GM18867 (cell line): ENCODE data around the gene SPON1.

Experiments
- ATAC-seq: cut with Tn5 transposase; IDR thresholded peaks from one replicate; pipeline ENCODE4 v1.9.1; 2021; ENCODE audit warnings: mild to moderate bottlenecking, moderate library complexity; ENCODE audit not compliant: unreplicated experiment

Gene SPON1

GRCh38 chr11:13942971-13943381, 19.5 kb upstream of the SPON1 start:
- ATAC-seq: no peak

- no peak for ATAC-seq
Observed at GRCh38 chr11:13944016-13944415, 18.5 kb upstream of the SPON1 start.

DNA sequence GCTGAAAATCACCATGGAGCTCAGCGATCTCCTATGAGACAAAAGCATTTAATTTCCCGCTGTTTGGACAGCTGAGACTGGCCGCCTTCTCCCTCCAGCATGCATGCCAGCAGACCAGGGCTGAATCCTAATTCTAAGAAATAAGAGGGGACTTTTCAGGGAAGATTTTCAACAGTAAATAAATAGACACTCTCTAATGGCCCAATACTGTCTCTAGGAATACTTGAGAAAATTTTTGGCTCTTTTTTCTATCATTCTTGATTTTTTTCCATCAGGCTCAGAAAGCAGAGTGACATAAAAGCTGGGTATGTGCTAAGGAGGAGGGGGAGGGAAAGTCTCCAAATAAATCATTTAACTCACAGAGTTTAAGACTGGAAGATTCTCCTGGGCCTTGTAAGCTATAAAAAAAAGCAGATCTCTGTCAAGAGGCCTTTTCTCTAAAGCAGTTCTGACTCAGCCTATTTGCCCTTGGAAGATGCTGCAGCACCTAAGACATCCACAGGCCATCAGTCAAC, 17.6 kb upstream of the SPON1 start:
- ATAC-seq: no peak

GRCh38 chr11:13947379-13947778, 15.1 kb upstream of the SPON1 start:
- ATAC-seq: no peak

DNA sequence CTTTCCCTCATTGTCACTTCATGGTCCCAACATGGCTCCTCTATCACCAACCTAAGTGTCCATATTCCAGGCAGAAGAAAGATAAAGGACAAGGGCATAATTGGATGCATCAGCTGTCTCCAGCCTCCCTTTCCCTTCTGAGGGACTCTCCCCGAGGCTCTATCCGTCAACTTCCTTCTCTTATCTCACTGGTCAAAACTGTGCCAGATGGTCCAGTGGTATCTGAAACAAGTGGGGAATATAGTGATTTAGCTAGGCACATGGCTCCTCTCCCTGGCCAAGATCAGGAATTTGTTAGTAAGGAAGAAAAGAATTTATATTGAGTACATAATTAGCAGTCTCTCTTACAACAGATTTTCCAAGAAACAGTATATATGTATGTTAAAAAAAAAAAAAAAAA, 12.6 kb upstream of the SPON1 start:
- no peak for ATAC-seq

- no peak for ATAC-seq
Observed at GRCh38 chr11:13952221-13952620, 10.3 kb upstream of the SPON1 start.

DNA sequence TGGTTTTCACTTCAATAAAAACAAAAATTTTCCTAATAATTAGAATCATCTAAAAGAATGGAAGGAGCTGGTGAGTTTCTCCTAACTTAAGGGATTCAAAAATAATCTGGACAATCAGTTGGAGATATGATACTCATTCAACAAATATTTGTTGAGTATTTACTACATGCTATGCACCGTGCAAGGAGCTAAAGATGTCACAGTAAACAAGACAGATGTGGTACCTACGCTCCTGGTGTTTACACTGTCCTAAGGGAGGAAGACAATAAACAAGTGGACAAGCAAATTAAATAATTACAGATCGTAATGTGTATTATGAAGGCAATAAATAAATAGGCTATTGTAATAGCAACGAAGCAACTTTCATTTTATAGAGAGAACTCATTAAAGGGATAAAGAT, 9.9 kb upstream of the SPON1 start:
- no peak for ATAC-seq

- no peak for ATAC-seq
Observed at GRCh38 chr11:13954591-13954990, 7.9 kb upstream of the SPON1 start.

- ATAC-seq: no peak
Observed at GRCh38 chr11:13955971-13956421, 6.5 kb upstream of the SPON1 start.

DNA sequence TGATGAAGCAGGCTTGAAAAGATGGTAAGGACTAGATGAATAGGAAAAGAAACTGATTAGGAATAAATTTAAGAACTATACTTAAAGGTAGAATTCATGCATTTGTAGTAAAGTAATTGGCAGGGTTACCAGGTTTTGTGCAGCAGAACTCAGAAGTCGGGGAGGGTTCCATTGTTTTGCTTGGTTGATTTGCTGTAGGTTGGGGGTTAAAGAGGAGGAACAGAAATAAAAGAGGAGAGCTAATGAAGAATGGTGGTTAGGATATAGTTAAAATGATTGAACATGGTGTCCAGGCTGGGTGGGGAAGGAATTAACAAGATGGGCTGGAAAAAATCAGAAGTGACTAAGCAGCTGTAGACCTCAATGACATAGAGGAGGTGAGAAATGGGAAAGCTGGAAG, 5.5 kb upstream of the SPON1 start:
- ATAC-seq: no peak

- ATAC-seq: no peak
Observed at GRCh38 chr11:13958641-13959400, 3.7 kb upstream of the SPON1 start.

DNA sequence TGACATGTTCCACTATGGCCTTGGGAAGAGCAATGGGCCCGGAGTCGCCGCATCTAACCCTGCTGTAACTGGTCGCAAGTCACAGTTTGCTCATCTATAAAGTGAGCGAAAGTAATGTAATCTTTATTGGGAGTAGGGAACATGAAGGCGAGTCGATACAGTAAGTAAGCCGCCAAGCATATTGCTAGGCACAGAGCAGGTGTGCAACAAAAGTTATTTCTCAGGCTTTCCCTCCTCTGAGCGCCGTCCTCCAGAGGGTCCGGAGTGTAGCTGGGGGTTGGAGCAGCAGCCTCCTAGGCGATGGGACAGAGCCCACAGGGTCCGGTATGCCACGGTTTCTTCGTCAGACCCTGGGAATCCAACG, 343 bp upstream of the SPON1 start:
- no peak for ATAC-seq

- ATAC-seq: no peak
Observed at GRCh38 chr11:13963169-13963948, 836 bp downstream of the SPON1 start.

DNA sequence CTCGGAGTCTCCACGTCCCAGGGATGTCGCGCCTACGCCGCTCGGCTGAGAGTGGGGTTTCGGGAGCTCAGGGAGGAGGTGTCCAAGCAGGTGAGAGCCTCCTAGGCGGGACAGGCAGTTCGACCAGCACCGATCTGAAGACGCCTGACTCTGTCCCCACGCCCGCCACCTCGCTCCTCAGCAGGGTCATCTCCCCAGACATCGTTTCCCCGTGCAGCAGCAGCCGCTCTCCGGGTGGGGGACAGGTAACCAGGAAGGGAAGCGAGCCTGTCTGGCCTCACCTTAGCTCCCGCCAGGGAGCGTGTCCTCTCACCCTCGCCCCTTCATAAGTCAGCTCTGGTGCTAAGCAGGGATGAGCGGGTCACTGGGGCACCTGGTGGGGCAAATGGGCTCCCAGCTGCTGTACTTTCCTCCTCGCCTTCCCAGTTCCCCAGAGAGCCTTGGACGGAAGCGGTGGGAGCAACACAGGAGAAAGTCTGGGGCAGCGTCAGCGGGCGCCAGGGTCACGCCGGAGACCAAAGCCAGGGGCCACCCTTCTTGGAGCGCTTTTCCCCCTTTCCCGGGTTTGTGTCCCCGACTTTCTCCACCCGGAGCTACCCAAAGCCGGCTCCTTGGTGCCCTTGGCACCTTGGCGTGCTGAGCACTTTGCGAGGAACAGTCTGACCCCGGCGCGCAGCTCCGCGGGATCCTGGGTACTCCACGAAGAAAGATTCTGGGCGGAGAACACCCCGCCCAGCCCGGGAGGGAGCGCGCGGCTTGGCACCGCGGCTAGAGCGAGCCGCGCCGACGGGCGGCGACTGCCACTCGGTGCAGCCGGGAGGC, 1.6 kb downstream of the SPON1 start:
- ATAC-seq: no peak

DNA sequence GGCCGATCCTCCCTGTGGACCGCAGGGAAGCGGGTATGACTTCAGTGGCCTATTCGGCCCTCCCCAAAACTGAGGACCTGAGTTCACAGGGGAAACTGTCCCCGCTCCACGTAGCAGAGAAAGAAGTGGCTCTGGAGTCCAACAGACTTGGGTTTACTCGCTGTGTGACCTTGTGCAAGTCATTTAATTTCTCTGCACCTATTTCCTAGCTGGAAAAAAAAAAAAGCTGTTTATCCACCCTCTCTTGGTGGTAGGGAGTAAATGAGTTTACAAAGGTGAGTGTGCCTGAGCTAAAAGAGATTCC, 2.2 kb downstream of the SPON1 start:
- no peak for ATAC-seq

DNA sequence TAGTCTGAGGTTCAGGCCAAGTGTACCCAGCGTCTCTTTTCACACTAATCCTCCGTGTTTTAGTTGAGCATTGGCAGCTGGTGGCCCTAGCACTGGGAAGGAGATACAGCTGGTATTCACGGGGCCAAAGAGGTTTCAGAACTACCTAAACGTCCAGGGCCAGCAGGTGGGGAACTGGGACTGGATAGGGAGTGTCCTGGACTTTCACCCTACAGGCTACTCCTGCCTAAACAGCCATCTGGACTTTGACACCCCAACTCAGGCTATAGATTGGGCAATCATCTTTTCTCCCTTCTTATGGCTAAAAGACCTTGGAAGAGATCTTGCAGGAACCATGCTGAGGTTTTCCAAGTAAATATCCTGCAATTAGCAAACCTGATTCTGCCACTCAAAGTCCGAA, 2.8 kb downstream of the SPON1 start:
- no peak for ATAC-seq

DNA sequence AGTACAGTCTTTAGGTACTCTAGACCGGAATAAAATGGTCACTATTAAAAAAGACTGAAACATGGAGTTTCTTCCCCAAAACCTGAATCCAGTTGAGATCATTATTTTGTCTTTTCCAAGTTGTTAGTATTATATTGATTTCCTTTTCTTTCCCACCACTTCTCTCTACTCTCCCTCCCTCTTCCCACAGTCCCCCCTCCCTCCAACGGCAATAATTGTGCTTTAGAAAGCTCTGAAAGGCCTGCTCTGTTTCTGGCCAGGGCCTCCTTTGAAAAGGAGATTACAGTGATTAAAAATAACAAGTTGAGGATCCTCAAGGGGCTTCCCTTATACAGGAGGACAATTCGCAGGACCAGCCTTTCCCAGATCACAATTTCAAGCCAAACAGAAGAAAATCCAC, 3.5 kb downstream of the SPON1 start:
- ATAC-seq: no peak

DNA sequence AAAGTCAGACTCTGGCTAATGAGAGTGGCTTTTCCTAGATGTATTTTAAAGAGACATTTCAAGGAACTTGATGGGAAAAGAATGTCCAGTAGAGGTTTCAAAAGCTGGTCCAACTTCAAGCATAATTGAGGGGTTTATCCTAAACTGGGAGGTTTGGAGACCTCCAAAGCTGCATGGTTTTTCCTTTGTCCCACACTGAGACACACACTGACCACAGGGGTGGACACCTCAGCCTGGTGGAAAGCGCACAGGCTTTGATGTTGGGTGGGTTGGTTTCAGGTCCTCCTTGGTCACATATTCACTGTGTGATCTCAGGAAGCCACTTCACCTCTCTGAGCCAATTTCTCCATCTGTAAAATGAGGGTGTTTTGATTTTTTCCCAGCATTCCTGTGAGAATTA, 4.0 kb downstream of the SPON1 start:
- ATAC-seq: no peak

- ATAC-seq: no peak
Observed at GRCh38 chr11:13970986-13971385, 8.5 kb downstream of the SPON1 start.

DNA sequence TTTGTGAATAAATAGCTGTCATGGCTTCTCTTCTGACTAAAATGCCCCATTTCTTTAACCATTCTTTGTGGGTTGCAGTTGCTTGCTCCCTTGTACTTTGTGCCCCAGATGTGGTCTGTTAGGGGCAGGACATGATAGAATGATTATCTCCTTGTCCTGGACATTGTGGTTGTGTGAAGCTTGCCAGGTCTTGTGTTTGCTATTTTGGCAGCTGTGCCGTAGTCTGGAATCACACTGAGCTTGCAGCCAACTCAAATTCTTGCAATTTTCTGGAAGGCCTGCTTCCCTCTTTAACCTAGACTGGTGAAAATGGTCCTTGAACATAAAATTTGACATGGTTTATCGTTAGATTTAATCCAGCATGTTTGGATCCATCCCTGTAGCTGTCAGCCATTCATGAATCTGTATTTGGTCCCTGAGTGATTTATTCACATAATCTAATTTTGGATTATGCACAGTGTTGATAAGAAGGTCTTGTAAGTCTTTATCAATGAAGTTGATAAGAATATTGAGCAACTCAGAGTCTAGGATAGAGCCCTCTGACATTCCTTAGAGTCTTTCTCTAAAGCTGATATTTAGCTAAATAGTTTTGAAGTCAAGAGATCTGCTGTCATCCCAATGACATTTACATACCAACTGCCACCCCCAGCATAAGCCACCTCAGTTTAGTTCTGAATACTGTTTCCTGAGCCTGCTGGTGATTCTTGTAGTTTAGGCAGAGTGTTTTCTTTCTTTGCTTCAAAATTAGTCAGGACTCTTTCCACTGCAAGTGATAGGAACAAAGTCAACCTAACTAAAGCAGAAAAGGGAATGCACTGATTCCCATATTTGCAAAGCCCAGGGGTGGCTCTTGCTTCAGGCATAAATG, 9.8 kb downstream of the SPON1 start:
- no peak for ATAC-seq

GRCh38 chr11:13972944-13973343, 10.4 kb downstream of the SPON1 start:
- ATAC-seq: no peak
